Measurements from ENCODE around the gene CNOT1.

GRCh38 chr16:58588406-58588805, 41.2 kb downstream of the CNOT1 start:
- no peak for TF ChIP-seq RARB (CRISPR knock-in tag; IDR thresholded peaks at IDR 0.05)
- TF ChIP-seq OSR1 (CRISPR knock-in tag; IDR thresholded peaks at IDR 0.05): no peak
- no peak for TF ChIP-seq PPARA (CRISPR knock-in tag; IDR thresholded peaks at IDR 0.05; ENCODE audit: borderline replicate concordance)
- no peak for TF ChIP-seq PATZ1 (CRISPR knock-in tag; IDR thresholded peaks at IDR 0.05; ENCODE audit: borderline replicate concordance)
- TF ChIP-seq CSDC2 (CRISPR knock-in tag; IDR thresholded peaks at IDR 0.05): no peak
- no peak for TF ChIP-seq BACH2 (CRISPR knock-in tag; IDR thresholded peaks at IDR 0.05; ENCODE audit: borderline replicate concordance)
- TF ChIP-seq ESRRG (CRISPR knock-in tag; IDR thresholded peaks at IDR 0.05): no peak
- no peak for TF ChIP-seq POU6F1 (CRISPR knock-in tag; IDR thresholded peaks at IDR 0.05; ENCODE audit: borderline replicate concordance, low read depth)
- TF ChIP-seq ISL1 (CRISPR knock-in tag; IDR thresholded peaks at IDR 0.05): no peak
- no peak for TF ChIP-seq ZNF565 (CRISPR knock-in tag; conservative IDR thresholded peaks at IDR 0.05; ENCODE audit: low read depth)
- no peak for TF ChIP-seq ZFP30 (CRISPR knock-in tag; IDR thresholded peaks at IDR 0.05)
- no peak for TF ChIP-seq CREB5 (CRISPR knock-in tag; IDR thresholded peaks at IDR 0.05; ENCODE audit: low read depth)
- no peak for TF ChIP-seq ZC3H10 (CRISPR knock-in tag; IDR thresholded peaks at IDR 0.05)
